Endothelial cell (in vitro differentiated cells): Measurements from ENCODE around the gene EGFLAM. TPM values are rescaled to one million over a fixed set of nuclear protein-coding genes. Genes with fewer than 3 reads are reported as not detected.

Source experiments
- DNase-seq: peaks from one replicate; pipeline ENCODE4 v3.0.0; 2021; ENCODE audit warnings: low spot score
- H3K27ac Mint-ChIP-seq: one replicate; pipeline ENCODE4 v1.8.0; 2021; ENCODE audit warnings: mixed read lengths, inconsistent platforms; ENCODE audit not compliant: unreplicated experiment
- H3K27me3 Mint-ChIP-seq: one replicate; pipeline ENCODE4 v1.8.0; 2021; ENCODE audit warnings: mild to moderate bottlenecking, moderate library complexity, mixed read lengths, inconsistent platforms; ENCODE audit not compliant: unreplicated experiment
- H3K36me3 Mint-ChIP-seq: one replicate; pipeline ENCODE4 v1.8.0; 2021; ENCODE audit warnings: mild to moderate bottlenecking, low read depth, mixed read lengths, inconsistent platforms; ENCODE audit not compliant: unreplicated experiment
- H3K4me1 Mint-ChIP-seq: one replicate; pipeline ENCODE4 v1.8.0; 2021; ENCODE audit warnings: mild to moderate bottlenecking, mixed read lengths, inconsistent platforms; ENCODE audit not compliant: unreplicated experiment
- H3K4me3 Mint-ChIP-seq: one replicate; pipeline ENCODE4 v1.8.0; 2021; ENCODE audit warnings: mild to moderate bottlenecking, mixed read lengths, inconsistent platforms; ENCODE audit not compliant: unreplicated experiment
- H3K9me3 Mint-ChIP-seq: one replicate; pipeline ENCODE4 v1.8.0; 2021; ENCODE audit warnings: mixed read lengths, inconsistent platforms; ENCODE audit not compliant: unreplicated experiment
- CTCF ChIP-seq: fragments of 200-600 bp; sonication (generic); IDR thresholded peaks from one replicate; pipeline ENCODE4 v1.5.0; 2021; ENCODE audit warnings: antibody characterized with exemption; ENCODE audit not compliant: unreplicated experiment
- total RNA-seq: library from RNA; stranded (reverse); fragmentation: NEBNext Ultra II Directional; extraction: Animal tissue kit (Norgen Biotek cat#: 25700); gene quantifications from one replicate; pipeline ENCODE4 v1.2.1, GENCODE V29; 2021; ENCODE audit not compliant: unreplicated experiment

EGFLAM gene
- total RNA-seq, 1 donor from 2014 or later, result 29.6 TPM

GRCh38 chr5:38433160-38433861 is 175.0 kb downstream of the EGFLAM start:
- Mint-ChIP-seq H3K4me3 (no peak overlapping the region), H3K9me3 (no peaks in the 10 kb centered on the region), H3K27ac (no peak overlapping the region), H3K27me3 (peaks cover 5% of the 10 kb centered on the region), H3K36me3 (peaks cover 11% of the 10 kb centered on the region), H3K4me1 (peaks cover 16% of the 10 kb centered on the region)
- no peak for TF ChIP-seq CTCF
- no peak for DNase-seq

GRCh38 chr5:38434966-38435705 is 176.8 kb downstream of the EGFLAM start:
- no peak for DNase-seq
- peaks cover 16% of the 10 kb centered on the region for H3K4me1 Mint-ChIP-seq
- peaks cover 5% of the 10 kb centered on the region for H3K27me3 Mint-ChIP-seq
- H3K4me3 Mint-ChIP-seq, result peak overlapping the region; percentile 60
- H3K27ac Mint-ChIP-seq, result no peak overlapping the region
- peaks cover 9% of the 10 kb centered on the region for H3K36me3 Mint-ChIP-seq
- TF ChIP-seq CTCF, result no peak
- H3K9me3 Mint-ChIP-seq, result no peaks in the 10 kb centered on the region

- TF ChIP-seq CTCF, result no peak
- Mint-ChIP-seq H3K36me3 (peaks cover 7% of the 10 kb centered on the region), H3K4me1 (peaks cover 11% of the 10 kb centered on the region), H3K27me3 (peaks cover 5% of the 10 kb centered on the region), H3K27ac (no peak overlapping the region), H3K4me3 (no peak overlapping the region), H3K9me3 (no peaks in the 10 kb centered on the region)
- no peak for DNase-seq
These were observed 180.4 kb downstream of the EGFLAM start for GRCh38 chr5:38438757-38439156.

GRCh38 chr5:38441453-38442246 is 183.3 kb downstream of the EGFLAM start:
- no peaks in the 10 kb centered on the region for H3K27me3 Mint-ChIP-seq
- H3K9me3 Mint-ChIP-seq, result no peaks in the 10 kb centered on the region
- DNase-seq, result peak; percentile 88
- H3K36me3 Mint-ChIP-seq, result no peaks in the 10 kb centered on the region
- H3K4me3 Mint-ChIP-seq, result no peak overlapping the region
- peak; percentile 91 for TF ChIP-seq CTCF
- peaks cover 8% of the 10 kb centered on the region for H3K4me1 Mint-ChIP-seq
- no peak overlapping the region for H3K27ac Mint-ChIP-seq
